GM06990 (cell line): Measurements from ENCODE around the gene PPP1CC.

Experiments used
- DNase-seq: peaks from one replicate; pipeline ENCODE4 v3.0.0-alpha.2; 2011; ENCODE audit not compliant: insufficient read length; ENCODE audit errors: extremely low read depth
- H3K27me3 ChIP-seq: replicated peaks from 2 replicates; pipeline ENCODE4 v1.6.0; 2011; ENCODE audit warnings: low read length; ENCODE audit not compliant: control insufficient read depth, insufficient read depth
- H3K36me3 ChIP-seq: 2 replicates; pipeline ENCODE4 v1.5.1; 2011; ENCODE audit warnings: low read length; ENCODE audit not compliant: control insufficient read depth, insufficient read depth
- H3K4me3 ChIP-seq: replicated peaks from 2 replicates; pipeline ENCODE4 v1.5.1; 2011; ENCODE audit warnings: low read depth, mild to moderate bottlenecking, control low read depth, low read length
- CTCF ChIP-seq: IDR thresholded peaks from 2 replicates; pipeline ENCODE4 v1.5.1; 2011; ENCODE audit warnings: low read length, control low read depth, mild to moderate bottlenecking, inconsistent platforms; ENCODE audit not compliant: insufficient read depth, poor library complexity, severe bottlenecking

Gene PPP1CC

GRCh38 chr12:110680032-110680431, 62.7 kb downstream of the PPP1CC start:
- H3K27me3 ChIP-seq, result no peaks in the 10 kb centered on the region
- H3K36me3 ChIP-seq, result peaks cover 13% of the 10 kb centered on the region
- DNase-seq, result no peak
- H3K4me3 ChIP-seq, result no peak overlapping the region
- no peak for TF ChIP-seq CTCF

- Histone ChIP-seq H3K4me3 (no peak overlapping the region), H3K27me3 (no peaks in the 10 kb centered on the region), H3K36me3 (peaks cover 10% of the 10 kb centered on the region)
- no peak for TF ChIP-seq CTCF
- no peak for DNase-seq
Measured at GRCh38 chr12:110679201-110679600, 63.5 kb downstream of the PPP1CC start.

GRCh38 chr12:110677982-110678381, 64.7 kb downstream of the PPP1CC start:
- peak overlapping the region; percentile 26; the same call in 1 of the 2 replicates for H3K4me3 ChIP-seq
- TF ChIP-seq CTCF, result no peak
- H3K27me3 ChIP-seq, result no peaks in the 10 kb centered on the region
- DNase-seq, result no peak
- peaks cover 10% of the 10 kb centered on the region for H3K36me3 ChIP-seq

- peaks cover 9% of the 10 kb centered on the region for H3K36me3 ChIP-seq
- peak; percentile 66 for DNase-seq
- no peaks in the 10 kb centered on the region for H3K27me3 ChIP-seq
- no peak overlapping the region for H3K4me3 ChIP-seq
- TF ChIP-seq CTCF, result no peak
Measured at GRCh38 chr12:110677206-110677911, 65.3 kb downstream of the PPP1CC start.

GRCh38 chr12:110676171-110676570, 66.5 kb downstream of the PPP1CC start:
- Histone ChIP-seq H3K4me3 (no peak overlapping the region), H3K36me3 (peaks cover 10% of the 10 kb centered on the region), H3K27me3 (no peaks in the 10 kb centered on the region)
- no peak for TF ChIP-seq CTCF
- DNase-seq, result no peak
